Fibroblast of skin of left biceps (primary cell): ENCODE results near the gene KCNA10.

Experiments used
- DNase-seq, 2 experiments: peaks; one replicate each; pipeline ENCODE4 v3.0.0-alpha.2; 2013; ENCODE audit warnings: low read depth in 2 of 2

Gene KCNA10

GRCh38 chr1:110519125-110519810, at the start of gene KCNA10:
Gene KCNA10, minus strand, starts transcription at chr1:110519175. Its CDS starts 388 bp downstream, at chr1:110518787.
- no peak for DNase-seq

- no peak for DNase-seq
These were observed 47.9 kb upstream of the KCNA10 start for GRCh38 chr1:110566836-110567235.

- DNase-seq = no peak
These were observed 46.6 kb upstream of the KCNA10 start for GRCh38 chr1:110565565-110565964.

GRCh38 chr1:110563089-110563488, 44.1 kb upstream of the KCNA10 start:
- DNase-seq = no peak

- no peak for DNase-seq
These were observed 42.6 kb upstream of the KCNA10 start for GRCh38 chr1:110561596-110561995.

GRCh38 chr1:110559157-110559556, 40.2 kb upstream of the KCNA10 start:
- no peak for DNase-seq

- DNase-seq = no peak
These were observed 38.5 kb upstream of the KCNA10 start for GRCh38 chr1:110557481-110557880.

GRCh38 chr1:110556471-110556807, 37.5 kb upstream of the KCNA10 start:
- no peak for DNase-seq

- DNase-seq = no peak
These were observed 37.0 kb upstream of the KCNA10 start for GRCh38 chr1:110555807-110556470.

- no peak for DNase-seq
These were observed 36.2 kb upstream of the KCNA10 start for GRCh38 chr1:110554871-110555801.

- DNase-seq = no peak
These were observed 32.4 kb upstream of the KCNA10 start for GRCh38 chr1:110551278-110551809.

- no peak for DNase-seq
These were observed 30.9 kb upstream of the KCNA10 start for GRCh38 chr1:110549831-110550230.

GRCh38 chr1:110548381-110548780, 29.4 kb upstream of the KCNA10 start:
- DNase-seq = no peak

GRCh38 chr1:110547017-110547416, 28.0 kb upstream of the KCNA10 start:
- DNase-seq = no peak

GRCh38 chr1:110545492-110545891, 26.5 kb upstream of the KCNA10 start:
- no peak for DNase-seq

- no peak for DNase-seq
These were observed 25.8 kb upstream of the KCNA10 start for GRCh38 chr1:110544753-110545152.

- DNase-seq = peak; percentile 5 to 7
These were observed 23.8 kb upstream of the KCNA10 start for GRCh38 chr1:110542725-110543124.

GRCh38 chr1:110541906-110542395, 23.0 kb upstream of the KCNA10 start:
- no peak for DNase-seq

GRCh38 chr1:110540891-110541685, 22.1 kb upstream of the KCNA10 start:
- DNase-seq = no peak

- DNase-seq = no peak
These were observed 19.9 kb upstream of the KCNA10 start for GRCh38 chr1:110538921-110539320.

GRCh38 chr1:110538075-110538474, 19.1 kb upstream of the KCNA10 start:
- DNase-seq = no peak
